ENCODE data around the gene JAK1. TPM values are rescaled to one million over a fixed set of nuclear protein-coding genes. Genes with fewer than 3 reads are reported as not detected.

Gene JAK1
- total RNA-seq, 4 donors from 2014 or later: 59.7 to 92.7 (median 64.1) TPM

DNA sequence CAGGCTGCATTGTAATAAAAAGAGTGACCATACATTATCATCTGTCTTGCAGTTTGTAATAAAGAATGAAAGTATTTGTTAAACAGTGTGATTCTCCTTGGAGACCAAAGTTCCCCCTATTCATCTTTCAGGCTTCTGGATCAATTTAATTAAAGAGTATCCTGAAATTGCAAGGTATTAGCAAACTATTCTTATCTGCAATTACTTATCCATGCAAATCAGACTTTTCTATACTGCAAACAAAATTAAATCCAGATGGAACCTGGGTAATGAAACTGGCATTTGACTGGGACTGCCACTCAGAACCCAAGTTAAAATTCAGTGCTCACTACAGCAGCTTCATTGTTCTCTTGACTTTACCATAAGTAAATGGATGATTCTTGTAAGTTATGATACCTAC is 37.1 kb downstream of the JAK1 start:
- TF ChIP-seq POLR2A (IDR thresholded peaks at IDR 0.05): no peak
- TF ChIP-seq, protein P1, sequence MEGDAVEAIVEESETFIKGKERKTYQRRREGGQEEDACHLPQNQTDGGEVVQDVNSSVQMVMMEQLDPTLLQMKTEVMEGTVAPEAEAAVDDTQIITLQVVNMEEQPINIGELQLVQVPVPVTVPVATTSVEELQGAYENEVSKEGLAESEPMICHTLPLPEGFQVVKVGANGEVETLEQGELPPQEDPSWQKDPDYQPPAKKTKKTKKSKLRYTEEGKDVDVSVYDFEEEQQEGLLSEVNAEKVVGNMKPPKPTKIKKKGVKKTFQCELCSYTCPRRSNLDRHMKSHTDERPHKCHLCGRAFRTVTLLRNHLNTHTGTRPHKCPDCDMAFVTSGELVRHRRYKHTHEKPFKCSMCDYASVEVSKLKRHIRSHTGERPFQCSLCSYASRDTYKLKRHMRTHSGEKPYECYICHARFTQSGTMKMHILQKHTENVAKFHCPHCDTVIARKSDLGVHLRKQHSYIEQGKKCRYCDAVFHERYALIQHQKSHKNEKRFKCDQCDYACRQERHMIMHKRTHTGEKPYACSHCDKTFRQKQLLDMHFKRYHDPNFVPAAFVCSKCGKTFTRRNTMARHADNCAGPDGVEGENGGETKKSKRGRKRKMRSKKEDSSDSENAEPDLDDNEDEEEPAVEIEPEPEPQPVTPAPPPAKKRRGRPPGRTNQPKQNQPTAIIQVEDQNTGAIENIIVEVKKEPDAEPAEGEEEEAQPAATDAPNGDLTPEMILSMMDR (IDR thresholded peaks at IDR 0.05): no peak
- H3K4me1 ChIP-seq: peaks cover 0 to 74% (median 9%) of the 10 kb centered on the region in 3 donors

GRCh38 chr1:64928325-64928724 is 38.0 kb downstream of the JAK1 start:
- DNase-seq: no peak
- Histone ChIP-seq H3K36me3 (no peaks in the 10 kb centered on the region), H3K9me3 (peaks cover 0 to 6% (median 0%) of the 10 kb centered on the region in 3 donors), H3K4me1 (peaks cover 0 to 74% (median 6%) of the 10 kb centered on the region in 3 donors), H3K4me3 (no peak overlapping the region), H3K27ac (no peak overlapping the region), H3K27me3 (no peaks in the 10 kb centered on the region)
- TF ChIP-seq, protein P1 (IDR thresholded peaks at IDR 0.05): no peak
- TF ChIP-seq POLR2A (IDR thresholded peaks at IDR 0.05): no peak
- WGBS, 2 donors: 88 to 100% methylated on average over 2 of the region's 2 CpGs
- intact Hi-C loops (cut with DNase I): no loop called here

More for the DNA sequence above, 37.1 kb downstream of the JAK1 start:
- H3K9me3 ChIP-seq: peaks cover 0 to 6% (median 0%) of the 10 kb centered on the region in 3 donors
- H3K27ac ChIP-seq: no peak overlapping the region
- H3K4me3 ChIP-seq: no peak overlapping the region
- no peaks in the 10 kb centered on the region for H3K27me3 ChIP-seq
- intact Hi-C loops (cut with DNase I): no loop called here
- H3K36me3 ChIP-seq: no peaks in the 10 kb centered on the region
- DNase-seq: no peak

DNA sequence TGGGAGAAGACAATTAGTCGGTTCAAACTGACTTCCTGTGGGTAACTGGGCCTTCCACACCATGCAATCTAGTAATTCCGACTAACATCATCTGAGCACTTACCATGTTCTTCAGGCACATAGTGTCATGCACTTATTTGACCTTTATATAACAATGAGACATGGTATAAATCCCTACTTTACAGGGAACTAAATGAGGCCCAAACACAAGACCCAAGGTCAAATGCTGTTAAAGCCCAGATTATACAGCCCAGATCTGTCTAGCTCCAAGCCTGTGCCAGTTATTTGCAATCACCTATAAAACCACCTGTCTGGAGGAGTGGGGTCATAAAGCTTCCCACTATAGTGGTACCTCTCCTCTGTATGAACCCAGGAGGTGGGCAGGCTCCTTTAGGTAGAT is 40.8 kb downstream of the JAK1 start:
- intact Hi-C loops (cut with DNase I): no loop called here
- no peak for DNase-seq
- H3K9me3 ChIP-seq: no peaks in the 10 kb centered on the region
- peaks cover 13 to 90% (median 21%) of the 10 kb centered on the region in 3 donors for H3K4me1 ChIP-seq
- TF ChIP-seq POLR2A (IDR thresholded peaks at IDR 0.05): no peak
- TF ChIP-seq, protein P1 (IDR thresholded peaks at IDR 0.05): no peak
- 60 to 83% methylated on average over 1 to 2 of the region's 2 CpGs for whole genome bisulfite sequencing, 2 donors
- H3K27ac ChIP-seq: no peak overlapping the region
- H3K36me3 ChIP-seq: no peaks in the 10 kb centered on the region
- H3K4me3 ChIP-seq: no peak overlapping the region
- no peaks in the 10 kb centered on the region for H3K27me3 ChIP-seq

GRCh38 chr1:64923294-64923718 is 43.0 kb downstream of the JAK1 start:
- Histone ChIP-seq H3K36me3 (no peaks in the 10 kb centered on the region), H3K4me1 (peaks cover 14 to 91% (median 23%) of the 10 kb centered on the region in 3 donors), H3K4me3 (no peak overlapping the region), H3K9me3 (no peaks in the 10 kb centered on the region), H3K27ac (no peak overlapping the region), H3K27me3 (no peaks in the 10 kb centered on the region)
- no peak for DNase-seq
- intact Hi-C loops (cut with DNase I): no loop called here
- WGBS, 2 donors: 39 to 48% methylated on average over 2 of the region's 2 CpGs
- TF ChIP-seq, protein P1 (IDR thresholded peaks at IDR 0.05): no peak
- TF ChIP-seq POLR2A (IDR thresholded peaks at IDR 0.05): no peak

GRCh38 chr1:64922336-64922735 is 44.0 kb downstream of the JAK1 start:
- Histone ChIP-seq H3K4me3 (no peak overlapping the region), H3K27ac (no peak overlapping the region), H3K27me3 (no peaks in the 10 kb centered on the region), H3K4me1 (peaks cover 14 to 91% (median 31%) of the 10 kb centered on the region in 3 donors), H3K36me3 (no peaks in the 10 kb centered on the region), H3K9me3 (no peaks in the 10 kb centered on the region)
- no peak for DNase-seq
- intact Hi-C loops (cut with DNase I): no loop called here
- WGBS, 2 donors: 36 to 39% methylated on average over 2 of the region's 2 CpGs
- no peak for TF ChIP-seq POLR2A (IDR thresholded peaks at IDR 0.05)
- TF ChIP-seq, protein P1 (IDR thresholded peaks at IDR 0.05): no peak
